Ovary (tissue), 3 donors: ENCODE results near the gene STAT5A.
"Not testable (repeated sequence)": the region's sequence is repeated elsewhere in the genome, so short reads cannot be mapped to it uniquely, and the experiment has no call there.

ENCODE experiments used
- CTCF ChIP-seq, 3 donors: fragments of 450-650 bp in 2 of 3; fragments of 200-600 bp in 1 of 3; IDR thresholded peaks; one replicate each; pipeline versions ENCODE4 v1.5.1 to v1.8.0; 2016 to 2022; ENCODE audit warnings: antibody characterized with exemption in 3 of 3, mild to moderate bottlenecking in 1 of 3
- EP300 ChIP-seq: sonication (generic); formaldehyde crosslinking; IDR thresholded peaks from one replicate; pipeline ENCODE4 v1.6.1; 2017; ENCODE audit warnings: antibody characterized with exemption
- POLR2A ChIP-seq: fragments of 450-650 bp; IDR thresholded peaks from one replicate; pipeline ENCODE4 v1.6.1; 2017; ENCODE audit warnings: antibody characterized with exemption, mild to moderate bottlenecking, moderate library complexity
- donor health status: DM: no; HTN: no; CAD: no.

GRCh38 chr17:42305031-42305330, 16.7 kb downstream of the STAT5A start:
- not testable (repeated sequence) for TF ChIP-seq CTCF (IDR thresholded peaks at IDR 0.05); EP300; POLR2A
